ENCODE data around the gene KIAA0319L.

- TF ChIP-seq, protein P1, sequence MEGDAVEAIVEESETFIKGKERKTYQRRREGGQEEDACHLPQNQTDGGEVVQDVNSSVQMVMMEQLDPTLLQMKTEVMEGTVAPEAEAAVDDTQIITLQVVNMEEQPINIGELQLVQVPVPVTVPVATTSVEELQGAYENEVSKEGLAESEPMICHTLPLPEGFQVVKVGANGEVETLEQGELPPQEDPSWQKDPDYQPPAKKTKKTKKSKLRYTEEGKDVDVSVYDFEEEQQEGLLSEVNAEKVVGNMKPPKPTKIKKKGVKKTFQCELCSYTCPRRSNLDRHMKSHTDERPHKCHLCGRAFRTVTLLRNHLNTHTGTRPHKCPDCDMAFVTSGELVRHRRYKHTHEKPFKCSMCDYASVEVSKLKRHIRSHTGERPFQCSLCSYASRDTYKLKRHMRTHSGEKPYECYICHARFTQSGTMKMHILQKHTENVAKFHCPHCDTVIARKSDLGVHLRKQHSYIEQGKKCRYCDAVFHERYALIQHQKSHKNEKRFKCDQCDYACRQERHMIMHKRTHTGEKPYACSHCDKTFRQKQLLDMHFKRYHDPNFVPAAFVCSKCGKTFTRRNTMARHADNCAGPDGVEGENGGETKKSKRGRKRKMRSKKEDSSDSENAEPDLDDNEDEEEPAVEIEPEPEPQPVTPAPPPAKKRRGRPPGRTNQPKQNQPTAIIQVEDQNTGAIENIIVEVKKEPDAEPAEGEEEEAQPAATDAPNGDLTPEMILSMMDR (IDR thresholded peaks at IDR 0.05): no peak
- no peak for TF ChIP-seq POLR2AphosphoS5 (IDR thresholded peaks at IDR 0.05)
- TF ChIP-seq POLR2A (IDR thresholded peaks at IDR 0.05): no peak
- TF ChIP-seq EP300 (IDR thresholded peaks at IDR 0.05): no peak
Observed at GRCh38 chr1:35600593-35600992, 43.4 kb upstream of the KIAA0319L start.

Data from stomach (tissue), 4 donors.